Jurkat, Clone E6-1 (cell line): ENCODE measurements around the gene EWSR1.
"Not testable (repeated sequence)": the region's sequence is repeated elsewhere in the genome, so short reads cannot be mapped to it uniquely, and the experiment has no call there.

Experiments used
- DNase-seq: peaks from one replicate; pipeline ENCODE4 v3.0.0-alpha.2; 2011; ENCODE audit warnings: low read depth, low spot score
- H3K4me3 ChIP-seq: 2 replicates; pipeline ENCODE4 v1.5.1; 2011; ENCODE audit warnings: mild to moderate bottlenecking, low read length, control low read depth, moderate library complexity

EWSR1 gene

DNA sequence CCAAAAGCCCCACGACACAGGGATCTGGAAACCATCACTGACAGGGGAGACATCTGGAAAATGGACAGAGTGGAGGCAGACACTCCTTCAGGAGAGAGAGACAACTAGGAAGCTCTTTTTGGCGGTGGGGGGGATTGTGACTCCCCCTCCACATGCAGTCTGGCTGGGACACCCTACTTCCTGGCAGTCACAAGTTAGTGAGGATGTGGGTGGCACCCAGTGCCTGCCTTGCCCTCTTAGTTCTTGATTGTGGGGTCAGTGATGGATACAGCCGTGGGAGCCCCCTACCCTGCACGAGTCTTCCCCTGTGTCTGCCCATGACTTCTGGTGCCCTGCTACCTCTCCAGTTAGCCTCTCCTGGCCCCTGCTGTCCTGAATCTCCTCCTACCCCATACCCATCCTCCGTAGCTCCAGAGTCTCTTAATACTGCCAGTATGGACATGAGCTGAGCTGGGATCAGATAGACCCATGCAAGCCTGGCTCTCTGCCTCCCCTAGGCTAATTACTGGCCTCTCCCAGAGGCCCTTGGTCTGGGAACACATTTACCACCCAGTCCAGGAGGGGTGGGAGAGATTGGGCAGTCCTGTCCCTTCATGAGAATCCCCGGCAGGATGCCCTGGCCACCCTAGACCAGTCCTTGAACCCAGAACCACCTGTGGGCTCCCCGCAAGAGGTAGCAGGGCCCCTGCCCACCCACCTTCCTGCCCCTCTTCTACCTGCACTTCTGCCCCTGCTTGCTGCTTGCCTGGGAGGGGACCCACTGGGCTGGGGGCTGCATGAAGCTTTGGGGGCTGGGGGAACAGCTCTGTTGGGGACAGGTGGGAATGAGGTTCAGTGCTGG is 23.1 kb upstream of the EWSR1 start:
- DNase-seq = no peak
- H3K4me3 ChIP-seq = no peak overlapping the region

DNA sequence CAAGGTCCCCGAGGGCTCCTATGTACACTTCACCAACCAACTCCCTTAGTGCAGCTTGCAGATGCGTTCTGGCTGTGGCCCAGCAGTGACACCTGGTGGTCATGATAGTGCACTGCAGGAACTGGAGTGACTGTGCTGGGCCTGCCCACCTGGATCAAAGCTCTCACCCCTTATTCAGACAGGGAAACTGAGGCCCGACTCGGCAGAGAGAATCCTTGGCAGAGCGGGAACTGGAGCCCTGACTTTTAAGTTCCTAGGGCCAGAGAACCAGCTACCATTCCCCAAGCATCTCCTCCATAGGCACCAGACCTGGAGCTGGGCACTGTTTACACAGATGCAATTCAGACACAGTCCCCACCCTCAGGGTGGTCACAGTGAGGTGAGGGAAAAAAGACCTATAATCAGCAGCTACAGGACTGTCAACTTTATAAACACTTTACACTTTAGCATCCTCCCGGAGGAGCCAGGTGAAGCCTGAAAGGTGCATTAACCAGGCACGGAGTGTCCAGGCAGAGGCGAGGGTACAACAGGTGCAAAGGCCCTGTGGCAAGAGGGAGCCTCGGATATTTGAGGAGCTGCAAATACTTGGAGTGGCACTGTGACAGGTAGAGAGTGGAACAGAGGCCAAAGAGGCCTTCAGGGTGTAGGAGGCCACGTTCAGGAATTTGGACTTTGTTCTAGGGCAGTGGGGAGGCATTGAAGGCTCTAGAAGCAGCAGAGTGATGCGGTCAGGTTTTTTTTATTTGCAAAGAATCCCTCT is 22.3 kb upstream of the EWSR1 start:
- peak; percentile 64 for DNase-seq
- H3K4me3 ChIP-seq = no peak overlapping the region

DNA sequence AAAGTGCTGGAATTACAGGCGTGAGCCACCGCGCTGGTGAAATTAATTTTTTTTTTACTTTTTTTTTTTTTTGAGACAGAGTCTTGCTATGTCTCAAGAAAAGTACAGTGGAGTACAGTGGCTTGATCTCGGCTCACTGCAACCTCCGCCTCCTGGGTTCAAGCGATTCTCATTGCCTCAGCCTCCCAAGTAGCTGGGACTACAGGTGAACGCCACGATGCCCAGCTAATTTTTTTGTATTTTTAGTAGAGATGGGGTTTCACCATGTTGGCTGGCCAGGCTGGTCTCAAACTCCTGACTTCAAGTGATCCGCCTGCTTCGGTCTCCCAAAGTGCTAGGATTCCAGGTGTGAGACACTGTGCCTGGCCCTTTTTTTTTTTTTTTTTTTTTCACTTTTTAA is 20.2 kb upstream of the EWSR1 start:
- not testable (repeated sequence) for H3K4me3 ChIP-seq, DNase-seq

DNA sequence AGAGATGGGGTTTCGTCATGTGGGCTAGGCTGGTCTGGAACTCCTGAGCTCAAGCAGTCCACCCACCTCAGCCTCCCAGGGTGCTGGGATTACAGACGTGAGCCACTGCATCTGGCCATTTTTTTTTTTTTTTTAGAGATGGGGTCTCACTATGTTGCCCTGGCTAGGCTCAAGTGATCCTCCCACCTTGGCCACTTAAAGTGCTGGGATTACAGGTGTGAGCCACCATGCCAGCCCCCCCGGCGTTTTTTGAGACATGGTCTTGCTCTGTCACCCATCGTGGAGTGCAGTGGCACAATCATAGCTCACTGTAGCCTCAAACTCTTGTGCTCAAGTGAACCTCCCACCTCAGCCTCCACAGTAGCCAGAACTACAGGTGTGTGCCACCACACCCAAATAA is 16.8 kb upstream of the EWSR1 start:
- H3K4me3 ChIP-seq = no peak overlapping the region
- DNase-seq = no peak

DNA sequence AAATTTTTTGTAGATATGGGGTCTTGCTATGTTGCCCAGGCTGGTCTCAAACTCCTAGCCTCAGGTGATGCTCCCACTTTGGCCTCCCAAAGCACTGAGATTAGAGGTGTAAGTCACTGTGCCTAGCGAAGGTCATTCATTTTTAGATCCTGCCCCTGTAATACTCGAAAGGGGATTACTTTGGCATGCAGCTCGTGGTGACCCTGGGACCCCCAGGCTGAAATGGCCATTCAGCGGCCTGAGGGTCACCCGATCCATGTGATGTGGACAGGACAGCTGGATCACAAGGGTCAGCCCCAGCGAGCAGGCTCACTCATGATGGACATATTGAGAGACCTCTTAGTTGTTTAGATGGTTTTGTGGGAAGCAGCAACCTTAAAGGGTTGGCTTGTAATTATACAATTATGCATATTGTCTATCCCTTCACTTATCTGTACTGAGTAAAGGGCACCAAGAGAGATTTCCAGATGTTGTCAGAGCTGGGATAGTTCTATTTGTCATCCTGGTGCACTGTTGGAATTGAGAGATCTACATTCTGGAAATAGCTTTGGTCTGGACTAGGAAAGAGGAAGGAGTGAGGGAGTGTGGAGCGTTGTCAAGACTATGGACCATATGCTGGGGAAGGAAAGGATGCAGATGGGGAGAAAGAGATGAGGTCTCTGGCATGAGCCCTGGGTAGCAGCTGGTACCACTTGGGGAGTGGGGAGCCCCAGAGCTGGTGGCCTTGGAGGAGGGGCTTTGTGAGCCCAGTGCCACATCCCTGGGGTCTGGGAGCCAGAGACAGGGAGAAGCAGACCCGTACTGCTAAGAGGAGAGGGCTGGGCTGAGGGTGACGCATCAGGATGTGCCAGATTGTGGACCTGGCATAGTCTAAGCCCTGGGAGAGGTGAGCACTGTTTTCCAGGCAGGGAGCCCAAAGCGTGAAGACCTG is 15.8 kb upstream of the EWSR1 start:
- DNase-seq = no peak
- no peak overlapping the region for H3K4me3 ChIP-seq

DNA sequence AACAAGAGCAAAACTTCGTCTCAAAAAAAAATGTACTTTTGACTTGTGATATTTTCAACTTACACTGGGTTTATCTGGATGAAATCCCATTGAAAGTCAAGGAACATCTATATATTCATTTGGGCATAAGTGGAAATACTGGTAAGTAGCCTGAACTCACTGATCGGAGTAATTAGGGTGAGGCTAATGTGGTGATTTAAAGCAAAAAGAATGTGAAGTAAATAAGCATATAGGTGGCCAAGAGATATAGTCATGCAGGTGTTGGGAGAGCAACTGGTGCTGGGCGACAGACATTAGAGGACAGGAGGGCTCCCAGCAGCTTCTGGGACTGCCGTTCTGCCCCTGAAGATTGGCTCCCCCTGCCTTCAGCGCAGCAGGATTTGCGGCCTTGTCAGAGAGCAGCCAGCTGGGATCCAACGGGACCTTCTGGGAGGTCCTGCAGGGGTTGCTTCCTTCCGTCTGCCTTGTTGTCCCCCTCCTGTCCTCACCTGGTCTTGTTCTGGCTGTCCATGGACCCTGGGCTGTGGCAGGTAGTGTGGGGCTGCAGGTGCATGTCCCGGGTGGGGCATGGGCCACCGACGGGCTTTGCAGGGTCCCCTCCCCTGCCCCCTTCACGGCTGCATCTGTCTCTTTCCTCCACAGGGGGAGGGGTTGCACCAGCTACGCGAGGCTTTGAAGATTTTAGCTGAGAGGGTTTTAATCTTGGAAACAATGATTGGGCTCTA is 14.3 kb upstream of the EWSR1 start:
- H3K4me3 ChIP-seq = no peak overlapping the region
- DNase-seq = no peak

DNA sequence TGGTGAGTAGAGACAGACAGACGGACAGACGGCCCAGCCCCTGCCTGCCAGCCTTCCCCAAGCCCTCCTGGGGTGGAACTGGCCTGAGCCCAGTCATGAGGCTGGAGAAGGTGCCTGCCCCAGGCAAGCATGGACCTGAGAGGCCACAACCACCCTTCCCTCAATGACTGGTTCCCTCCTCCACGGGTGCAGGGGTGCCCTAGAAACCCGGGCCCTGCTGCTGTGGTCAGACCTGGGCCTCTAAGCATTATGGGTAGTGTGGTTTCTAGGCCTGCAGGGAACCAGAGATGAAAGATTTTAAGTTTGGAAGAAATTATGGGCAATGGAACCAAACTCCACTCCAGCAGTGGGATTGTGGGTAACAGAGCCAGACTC is 13.8 kb upstream of the EWSR1 start:
- DNase-seq = no peak
- no peak overlapping the region for H3K4me3 ChIP-seq

DNA sequence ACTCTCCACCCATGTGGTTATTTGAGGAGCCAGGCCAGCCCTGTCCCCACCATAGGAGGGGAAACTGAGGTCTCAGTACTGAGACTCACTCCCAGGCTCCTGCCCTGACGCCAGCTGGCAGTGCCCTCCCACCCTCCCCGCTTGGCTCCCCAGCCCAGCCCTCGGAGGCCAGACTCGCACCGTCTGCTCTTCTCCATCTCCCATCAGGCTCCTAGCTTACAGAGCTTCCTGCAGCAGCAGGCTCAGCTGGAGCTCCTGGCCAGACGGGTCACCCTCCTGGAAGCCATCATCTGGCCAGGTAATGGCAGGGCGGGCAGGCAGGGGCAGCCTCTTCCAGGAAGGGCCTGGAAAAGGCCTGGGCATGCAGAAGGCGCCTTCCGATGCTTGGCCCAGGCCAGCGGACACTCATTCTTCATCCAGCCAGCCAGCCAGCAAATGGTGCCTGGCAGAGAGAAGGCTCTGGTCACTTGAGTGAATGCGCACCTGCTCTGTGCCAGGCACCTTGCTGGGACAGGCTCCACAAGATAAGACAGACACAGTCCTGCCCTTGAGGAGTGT is 12.9 kb upstream of the EWSR1 start:
- DNase-seq = no peak
- no peak overlapping the region for H3K4me3 ChIP-seq

DNA sequence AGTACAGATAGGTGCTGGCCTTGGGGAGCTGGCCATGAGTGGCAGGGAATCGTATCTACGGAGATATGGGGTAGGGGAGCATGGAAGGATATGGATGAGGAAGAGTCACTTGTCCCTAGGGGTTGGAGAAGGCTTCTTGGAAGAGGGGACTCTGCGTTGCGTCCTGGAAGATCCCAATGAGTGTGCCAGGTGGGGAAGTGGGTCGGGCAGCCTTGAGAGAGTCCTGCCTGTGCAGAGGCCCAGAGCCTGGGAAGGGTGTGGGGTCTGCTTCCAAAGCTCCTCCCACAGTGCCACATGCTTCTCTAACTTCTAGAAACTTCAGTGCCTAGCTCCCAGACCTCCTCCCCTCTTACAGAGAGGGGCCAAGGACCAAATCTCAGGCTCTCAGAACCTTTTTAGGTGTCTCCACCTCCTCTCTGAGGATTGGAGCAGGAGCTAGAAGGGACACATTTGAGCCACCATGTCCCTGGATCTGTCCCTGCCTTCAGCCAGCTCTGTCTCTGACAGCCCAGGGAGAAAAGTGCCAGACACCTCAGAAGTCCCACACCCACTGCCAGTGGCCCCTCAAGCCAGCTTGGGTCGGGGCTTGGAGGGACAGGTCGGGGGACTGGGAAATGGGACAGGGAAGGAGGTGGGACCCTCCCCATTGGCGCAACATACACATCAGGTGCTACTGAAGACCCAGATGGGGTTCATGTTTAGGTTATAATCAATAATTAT is 11.3 kb upstream of the EWSR1 start:
- DNase-seq = no peak
- no peak overlapping the region for H3K4me3 ChIP-seq

DNA sequence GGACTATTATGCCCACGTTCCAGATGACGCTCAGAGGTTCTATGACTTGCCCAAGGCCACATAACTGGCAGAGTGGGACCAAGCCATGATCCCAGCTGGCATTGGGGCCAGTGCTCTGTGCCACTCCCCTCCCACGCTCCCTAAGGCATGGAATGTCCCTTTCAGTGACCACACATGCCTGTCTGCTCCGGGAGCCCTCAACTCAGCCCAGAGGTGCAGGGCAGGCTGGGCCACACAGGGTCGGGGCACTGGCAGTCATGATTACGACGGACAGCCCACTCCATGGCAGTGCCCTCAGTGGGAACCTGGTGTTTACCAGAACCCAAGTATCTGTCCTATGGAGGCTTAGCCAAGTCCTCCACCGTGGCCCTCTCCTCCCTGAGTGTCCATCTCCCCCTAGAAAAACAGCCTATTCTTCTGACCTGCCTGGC is 10.3 kb upstream of the EWSR1 start:
- no peak overlapping the region for H3K4me3 ChIP-seq
- DNase-seq = no peak

DNA sequence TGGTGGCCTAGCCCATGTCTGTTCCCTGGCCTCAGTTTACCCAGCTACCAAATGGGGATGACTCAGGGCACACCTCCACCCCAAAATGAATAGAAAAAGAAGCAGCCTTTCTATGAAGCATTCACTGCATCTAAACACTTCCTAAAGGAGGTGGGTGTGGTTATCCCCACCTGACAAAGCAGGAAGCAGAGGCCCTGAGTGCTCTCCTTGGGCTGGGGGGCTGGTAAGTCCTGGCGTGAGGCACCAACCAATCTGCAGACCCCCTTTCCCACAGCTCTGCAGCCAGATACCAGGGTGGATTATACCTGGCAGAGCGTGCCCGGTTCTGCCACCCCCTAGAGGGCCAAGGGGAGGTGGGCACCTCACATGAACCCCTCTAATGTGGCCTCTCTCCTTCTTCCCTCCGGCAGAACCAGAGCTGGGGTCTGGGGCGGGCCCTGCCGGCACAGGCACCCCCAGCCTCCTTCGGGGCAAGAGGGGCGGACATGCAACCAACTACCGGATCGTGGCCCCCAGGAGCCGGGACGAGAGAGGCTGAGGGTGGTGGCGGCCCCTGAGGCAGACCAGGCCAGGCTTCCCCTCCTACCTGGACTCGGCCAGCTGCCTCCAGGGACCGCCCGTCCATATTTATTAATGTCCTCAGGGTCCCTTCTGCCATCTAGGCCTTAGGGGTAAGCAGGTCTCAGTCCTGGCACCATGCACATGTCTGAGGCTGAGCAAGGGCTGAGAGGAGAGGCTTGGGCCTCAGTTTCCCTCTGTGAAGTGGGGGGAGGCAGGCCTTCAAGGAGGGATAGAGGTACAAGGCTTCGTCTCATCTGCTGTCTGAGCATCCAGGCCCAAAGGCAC is 9.4 kb upstream of the EWSR1 start:
- no peak for DNase-seq
- H3K4me3 ChIP-seq = no peak overlapping the region

DNA sequence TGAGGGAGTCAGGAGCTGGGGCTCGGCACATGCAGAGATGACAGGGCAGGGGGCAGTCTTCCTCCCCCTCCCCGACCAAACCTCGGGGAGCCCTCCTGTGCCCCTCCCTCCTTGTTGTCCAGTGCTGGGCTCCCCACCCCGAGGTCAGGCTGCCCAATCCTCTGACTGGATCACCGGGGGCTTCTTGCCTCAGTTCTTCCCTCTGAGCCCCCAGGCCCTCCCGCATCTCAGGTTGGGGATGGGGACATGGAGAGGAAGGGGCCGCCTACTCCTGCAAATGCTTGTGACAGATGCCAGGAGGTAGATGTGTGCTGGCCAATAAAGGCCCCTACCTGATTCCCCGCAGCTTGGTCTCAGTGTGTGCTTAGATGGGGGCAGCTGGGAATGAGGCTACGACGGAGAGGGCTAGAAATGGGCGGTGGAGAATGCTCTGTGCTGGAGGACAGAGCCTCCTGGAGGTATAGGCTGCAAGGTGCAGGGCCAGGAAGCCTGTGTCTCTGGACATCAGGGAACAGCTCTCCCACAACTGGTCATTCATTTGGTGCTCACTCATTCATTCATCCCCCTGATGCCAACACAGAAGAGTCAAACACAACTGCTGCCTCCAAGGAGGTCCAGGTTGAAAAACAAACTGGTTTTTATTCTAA is 8.7 kb upstream of the EWSR1 start:
- H3K4me3 ChIP-seq = no peak overlapping the region
- DNase-seq = no peak

DNA sequence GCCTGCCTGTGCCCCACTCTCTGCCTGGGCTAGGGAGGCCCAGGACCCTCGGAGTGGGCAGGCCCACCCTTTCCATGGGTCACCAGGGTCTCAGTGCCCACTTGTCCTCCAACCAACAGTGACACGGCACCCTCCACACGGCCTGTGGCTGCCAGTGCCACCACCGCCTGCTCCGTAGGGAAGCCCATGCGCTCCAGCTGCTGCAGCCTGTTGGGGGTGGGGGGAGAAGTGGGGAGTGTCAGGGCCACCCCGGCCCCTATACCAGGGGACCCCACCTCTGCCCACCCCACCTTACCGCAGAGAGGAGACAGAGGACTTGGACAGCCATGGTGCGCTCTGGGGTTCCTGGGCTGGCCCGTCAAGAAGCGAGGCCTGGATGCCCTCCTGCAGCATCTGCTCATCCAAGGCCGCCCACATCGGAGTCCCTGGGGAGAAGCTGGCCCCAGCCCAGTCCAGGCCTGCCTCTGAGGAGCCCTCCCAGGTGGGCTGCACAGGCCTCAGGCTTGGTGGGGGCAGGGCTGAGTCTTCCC is 8.0 kb upstream of the EWSR1 start:
- H3K4me3 ChIP-seq = no peak overlapping the region
- no peak for DNase-seq

DNA sequence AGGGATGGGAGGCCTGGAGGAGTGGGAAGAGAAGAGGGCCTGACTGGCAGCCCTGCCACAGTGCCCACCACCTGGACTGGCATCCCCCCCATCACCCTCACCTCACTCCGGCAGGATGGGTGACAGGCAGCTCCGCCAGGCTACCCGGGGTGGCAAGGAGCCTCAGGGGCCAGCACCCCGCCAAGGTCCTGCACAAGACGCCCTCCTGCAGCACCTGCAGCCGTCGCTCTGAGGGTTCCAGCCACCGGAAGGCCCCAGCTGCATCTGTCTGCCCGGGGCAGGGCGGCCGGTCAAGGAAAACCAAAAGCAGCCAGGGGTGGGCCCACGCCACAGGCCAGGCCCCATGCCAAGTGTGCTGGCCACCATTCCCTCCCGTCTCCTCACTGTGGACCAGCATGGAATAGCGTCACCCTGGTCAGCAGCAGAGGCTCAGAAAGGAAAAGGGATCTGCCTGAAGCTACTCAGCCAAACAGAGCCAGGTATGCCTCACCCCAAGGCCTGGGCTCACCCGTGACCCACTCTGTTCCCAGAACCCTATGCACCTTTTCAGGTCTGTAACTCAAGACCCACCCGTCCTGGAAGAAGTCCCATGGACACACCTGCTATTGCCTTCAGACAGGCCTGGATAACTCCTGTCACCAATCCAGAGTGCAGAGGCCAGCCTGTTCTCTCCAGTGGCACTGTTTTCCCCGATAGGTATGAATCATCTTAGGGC is 7.3 kb upstream of the EWSR1 start:
- DNase-seq = no peak
- H3K4me3 ChIP-seq = no peak overlapping the region

DNA sequence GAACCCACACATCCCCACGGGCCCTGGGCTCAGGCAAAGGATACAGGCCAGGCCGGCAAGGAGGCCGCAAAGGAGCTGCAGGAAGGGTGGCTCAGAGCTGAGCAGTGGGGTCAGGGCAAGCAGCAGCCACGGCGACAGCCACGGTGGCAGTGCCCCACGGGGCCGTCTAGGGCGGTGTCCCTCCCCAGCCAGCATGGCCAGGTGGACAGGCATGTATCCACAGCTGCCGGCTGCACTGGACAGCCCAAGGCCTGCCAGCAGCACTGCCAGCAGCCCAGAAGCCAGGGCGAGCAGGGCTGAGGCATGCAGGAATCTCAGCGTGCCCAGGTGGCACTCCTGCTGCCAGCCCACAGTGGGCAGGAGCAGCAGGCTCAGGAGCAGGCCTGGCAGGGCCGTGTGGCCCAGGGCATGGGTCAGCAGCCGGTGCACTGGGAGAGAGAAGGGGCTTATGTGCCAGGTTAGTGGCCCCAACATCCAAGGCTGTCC is 4.2 kb upstream of the EWSR1 start:
- H3K4me3 ChIP-seq = no peak overlapping the region
- no peak for DNase-seq

DNA sequence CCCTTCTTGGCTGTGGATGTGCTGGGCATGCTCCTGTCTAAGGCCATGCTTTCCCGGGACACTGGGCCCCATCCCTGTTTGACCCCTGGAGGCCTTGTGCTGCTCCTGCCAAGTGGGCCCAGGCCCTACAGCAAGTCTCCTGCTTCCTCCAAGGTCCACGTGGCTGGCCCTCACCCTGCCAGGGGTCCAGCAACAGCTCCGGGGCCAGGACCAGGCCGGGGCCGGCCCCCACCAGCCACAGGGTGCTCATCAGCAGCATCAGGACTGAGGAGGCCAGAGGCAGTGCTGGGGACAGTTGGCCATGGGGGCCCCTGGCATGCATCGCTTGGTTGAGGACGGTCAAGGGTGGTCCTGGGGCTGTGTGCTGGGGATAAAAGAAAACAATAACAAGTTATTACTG is 2.8 kb upstream of the EWSR1 start:
- no peak overlapping the region for H3K4me3 ChIP-seq
- DNase-seq = no peak
